NB4 (cell line): ENCODE measurements around the gene SS18L1.

Experiments
- DNase-seq: peaks from one replicate; pipeline ENCODE4 v3.0.0; 2010; ENCODE audit warnings: low read depth
- H3K4me3 ChIP-seq: one replicate; pipeline ENCODE4 v1.5.1; 2011; ENCODE audit warnings: mild to moderate bottlenecking, low read depth, low read length, moderate library complexity
- CTCF ChIP-seq: IDR thresholded peaks from one replicate; pipeline ENCODE4 v1.5.1; 2012; ENCODE audit warnings: low read depth, low read length
- MYC ChIP-seq: IDR thresholded peaks from 2 replicates; pipeline ENCODE4 v1.6.1; 2011; ENCODE audit warnings: low read depth, low read length
- POLR2A ChIP-seq: IDR thresholded peaks from 2 replicates; pipeline ENCODE4 v1.6.1; 2011; ENCODE audit warnings: mild to moderate bottlenecking; ENCODE audit not compliant: insufficient read length; ENCODE audit errors: extremely low read depth
- TF ChIP-seq, protein P1 (sequence below): IDR thresholded peaks from 2 replicates; pipeline ENCODE4 v1.6.1; 2011; ENCODE audit warnings: low read depth, low read length

The SS18L1 gene

GRCh38 chr20:62186887-62187866, 43.6 kb downstream of the SS18L1 start:
- DNase-seq = no peak
- no peak overlapping the region for H3K4me3 ChIP-seq
- TF ChIP-seq MYC (no peak), CTCF (no peak), POLR2A (no peak)
- TF ChIP-seq, protein P1, sequence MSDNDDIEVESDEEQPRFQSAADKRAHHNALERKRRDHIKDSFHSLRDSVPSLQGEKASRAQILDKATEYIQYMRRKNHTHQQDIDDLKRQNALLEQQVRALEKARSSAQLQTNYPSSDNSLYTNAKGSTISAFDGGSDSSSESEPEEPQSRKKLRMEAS = no peak

- no peak for DNase-seq
- H3K4me3 ChIP-seq = no peak overlapping the region
- TF ChIP-seq, protein P1 = no peak
- TF ChIP-seq MYC (no peak), CTCF (no peak)
These were observed 47.3 kb downstream of the SS18L1 start for GRCh38 chr20:62190639-62191411.

DNA sequence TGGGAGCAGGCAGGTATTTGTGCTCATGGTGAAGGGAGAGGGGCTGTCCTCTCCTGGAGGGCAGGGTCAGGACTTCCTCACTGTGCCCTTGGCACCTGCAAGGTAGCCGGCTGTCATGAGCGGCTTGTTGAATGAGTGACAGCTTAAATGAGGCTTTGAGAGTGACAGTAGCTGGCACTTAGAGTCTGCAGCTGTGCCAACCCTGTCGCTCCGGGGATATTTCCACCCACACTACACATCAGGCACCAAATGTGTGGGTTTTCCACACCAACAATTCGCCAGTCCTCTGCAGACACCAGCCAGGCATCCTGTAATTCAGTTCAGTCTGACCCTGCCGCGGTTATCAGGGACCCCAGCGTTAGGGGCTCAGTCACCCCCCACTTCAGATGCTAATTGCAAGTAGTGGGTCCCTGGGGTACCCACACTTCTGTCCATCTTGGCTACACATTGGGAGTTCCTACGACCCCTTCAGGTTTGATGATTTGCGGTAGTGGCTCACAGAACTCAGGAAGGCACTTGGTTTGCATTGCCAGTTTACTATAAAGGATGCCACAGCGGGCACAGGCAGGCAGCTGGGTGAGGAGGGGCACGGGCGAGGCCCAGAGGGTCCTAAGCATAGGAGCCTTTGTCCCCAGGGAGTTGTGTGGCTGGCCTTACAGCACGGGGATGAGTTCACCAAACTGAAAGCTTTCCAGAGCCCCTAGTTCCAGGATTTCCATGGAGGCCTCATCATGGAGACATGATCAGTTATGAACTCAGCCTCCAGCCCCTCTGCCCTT, 48.4 kb downstream of the SS18L1 start:
- TF ChIP-seq, protein P1 = no peak
- TF ChIP-seq MYC = no peak
- TF ChIP-seq CTCF = no peak
- TF ChIP-seq POLR2A = no peak
- H3K4me3 ChIP-seq = no peak overlapping the region
- no peak for DNase-seq

GRCh38 chr20:62192635-62193034, 49.1 kb downstream of the SS18L1 start:
- no peak overlapping the region for H3K4me3 ChIP-seq
- no peak for DNase-seq
- TF ChIP-seq POLR2A = no peak
- no peak for TF ChIP-seq MYC
- no peak for TF ChIP-seq CTCF
- TF ChIP-seq, protein P1 = no peak

DNA sequence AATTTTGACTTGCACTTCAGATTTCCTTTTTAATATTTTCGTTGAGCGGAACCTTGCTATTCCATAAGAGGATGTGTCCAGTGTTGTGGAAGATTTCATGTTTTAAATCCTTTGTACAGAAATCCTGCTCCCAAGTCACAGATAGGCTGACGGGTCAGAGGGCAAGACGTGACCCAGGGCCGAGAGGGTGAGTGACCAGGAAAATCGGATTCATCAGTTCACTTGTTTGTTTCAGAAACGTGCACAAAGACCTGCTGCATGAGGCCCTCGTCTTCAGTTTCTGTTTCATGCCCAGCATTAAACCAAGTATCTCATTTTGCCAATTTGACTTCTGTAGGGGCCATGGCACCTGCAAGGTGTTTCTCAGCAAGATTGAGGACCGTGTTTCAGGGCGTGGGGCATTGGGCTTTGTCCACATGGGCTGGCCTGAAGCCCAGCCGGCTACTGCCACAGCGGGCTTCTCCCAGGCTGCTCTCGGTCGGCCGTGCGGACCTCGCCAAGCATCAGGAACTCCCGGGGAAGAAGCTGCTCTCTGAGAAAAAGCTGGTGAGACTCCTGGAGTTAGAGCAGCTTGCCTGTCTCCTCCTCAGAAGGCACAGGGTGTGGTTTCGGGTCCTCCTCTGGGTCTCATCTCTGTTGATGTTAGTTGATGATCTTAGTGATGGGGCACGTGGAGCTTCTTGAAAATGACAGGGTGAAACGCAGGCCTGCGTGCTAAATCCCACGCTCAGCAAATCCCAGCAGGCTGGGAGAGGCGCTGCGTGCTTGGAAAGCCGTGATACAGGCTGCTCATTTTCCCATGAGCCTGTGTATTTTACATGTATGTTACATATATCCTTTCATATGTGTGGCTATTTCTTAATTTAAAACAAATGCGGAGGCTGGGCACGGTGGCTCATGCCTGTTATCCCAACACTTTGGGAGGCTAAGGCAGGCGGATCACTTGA, 49.8 kb downstream of the SS18L1 start:
- no peak overlapping the region for H3K4me3 ChIP-seq
- no peak for TF ChIP-seq POLR2A
- TF ChIP-seq, protein P1 = no peak
- TF ChIP-seq MYC = no peak
- TF ChIP-seq CTCF = no peak
- no peak for DNase-seq
